ENCODE measurements around the gene SBF1.

The SBF1 gene

DNA sequence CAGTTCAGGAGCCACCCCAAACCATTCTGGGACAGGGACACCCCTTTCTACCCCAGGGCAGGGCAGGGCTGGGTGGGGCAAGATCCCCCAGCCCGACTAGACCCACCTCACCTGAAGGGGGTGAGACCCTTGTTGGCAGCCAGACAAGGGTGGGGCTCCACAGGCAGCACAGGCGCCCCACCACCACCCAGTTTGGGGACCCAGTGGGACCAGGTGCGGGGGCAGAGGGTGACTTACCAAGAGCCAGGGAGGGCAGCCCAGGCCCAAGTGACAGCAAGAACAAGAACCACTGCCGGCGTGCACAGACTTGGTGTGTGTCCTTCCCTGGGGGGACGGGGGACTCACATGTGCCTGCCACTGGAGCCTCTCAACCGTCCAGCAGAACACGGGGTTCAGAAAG is 8.7 kb upstream of the SBF1 start:
- peaks cover 16% of the 10 kb centered on the region for H3K4me1 ChIP-seq (ENCODE audit: control insufficient read depth, insufficient read depth, low read length)
- H3K27me3 ChIP-seq (ENCODE audit: control insufficient read depth, insufficient read depth, low read length), result peaks cover 36% of the 10 kb centered on the region
- peaks cover 5% of the 10 kb centered on the region; the same call in 1 of the 2 replicates for H3K36me3 ChIP-seq (ENCODE audit: control insufficient read depth, insufficient read depth, low read length)
- no peak overlapping the region for H3K9ac ChIP-seq (ENCODE audit: low read length)
- no peak overlapping the region for H3K4me3 ChIP-seq (ENCODE audit: low read depth, low read length)
- no peak overlapping the region for H3K27ac ChIP-seq (ENCODE audit: low read depth, low read length)
- H3K9me3 ChIP-seq (ENCODE audit: control insufficient read depth, insufficient read depth, low read depth, low read length), result no peaks in the 10 kb centered on the region

- no peak overlapping the region for H3K9ac ChIP-seq (ENCODE audit: low read length)
Measured at GRCh38 chr22:50483106-50483505, 8.3 kb upstream of the SBF1 start.

DNA sequence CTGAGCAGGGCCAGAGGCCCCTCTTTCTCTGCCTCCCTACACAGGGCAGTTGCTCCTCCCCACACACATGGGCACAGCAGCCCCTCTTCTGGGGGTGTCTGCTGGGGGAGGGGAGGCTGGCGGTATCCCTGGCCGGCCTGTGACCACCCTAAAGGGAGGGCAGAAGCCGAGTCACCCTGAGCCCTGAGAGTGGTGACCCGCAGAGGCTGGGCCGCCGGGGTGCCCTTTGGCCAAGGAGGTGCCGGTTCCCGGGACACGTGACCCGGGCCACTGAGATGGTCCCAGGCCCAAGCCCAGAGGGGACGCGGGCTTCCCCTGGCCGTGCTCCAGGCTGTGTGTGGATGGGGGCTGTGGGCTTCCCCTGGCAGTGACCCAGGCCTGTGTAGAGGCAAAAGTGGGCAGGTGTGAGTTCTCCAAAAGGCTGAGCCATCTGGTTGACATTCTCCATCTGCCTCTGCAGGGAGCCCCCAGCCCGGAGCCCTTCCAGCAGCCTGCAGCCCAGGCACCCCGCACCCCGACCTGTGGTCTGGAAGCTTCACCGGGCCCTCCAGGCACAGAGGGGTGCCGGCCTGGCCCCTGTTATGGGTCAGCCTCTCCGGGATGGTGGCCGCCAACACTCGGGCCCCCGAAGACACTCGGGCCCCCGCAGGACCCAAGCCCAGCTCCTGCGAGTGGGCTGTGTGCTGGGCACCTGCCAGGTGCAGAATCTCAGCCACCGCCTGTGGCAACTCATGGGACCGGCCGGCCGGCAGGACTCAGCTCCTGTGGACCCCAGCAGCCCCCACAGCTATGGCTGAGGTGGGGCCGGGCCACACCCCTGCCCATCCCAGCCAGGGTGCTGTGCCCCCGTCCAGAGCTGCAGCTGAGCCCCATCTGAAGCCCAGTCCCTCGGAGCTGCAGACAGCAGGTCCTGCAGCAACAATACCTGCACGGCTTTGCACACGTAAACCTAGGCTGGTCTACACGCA is 7.6 kb upstream of the SBF1 start:
- no peaks in the 10 kb centered on the region for H3K9me3 ChIP-seq (ENCODE audit: control insufficient read depth, insufficient read depth, low read depth, low read length)
- peaks cover 19% of the 10 kb centered on the region for H3K4me1 ChIP-seq (ENCODE audit: control insufficient read depth, insufficient read depth, low read length)
- peaks cover 5% of the 10 kb centered on the region; the same call in 1 of the 2 replicates for H3K36me3 ChIP-seq (ENCODE audit: control insufficient read depth, insufficient read depth, low read length)
- H3K27me3 ChIP-seq (ENCODE audit: control insufficient read depth, insufficient read depth, low read length), result peaks cover 36% of the 10 kb centered on the region
- peak overlapping the region; percentile 73 for H3K9ac ChIP-seq (ENCODE audit: low read length)
- H3K4me3 ChIP-seq (ENCODE audit: low read depth, low read length), result peak overlapping the region; percentile 80
- peak overlapping the region; percentile 77 for H3K27ac ChIP-seq (ENCODE audit: low read depth, low read length)

More at GRCh38 chr22:50483106-50483505, 8.3 kb upstream of the SBF1 start:
- Histone ChIP-seq H3K4me1 (ENCODE audit: control insufficient read depth, insufficient read depth, low read length) (peaks cover 16% of the 10 kb centered on the region), H3K27me3 (ENCODE audit: control insufficient read depth, insufficient read depth, low read length) (peaks cover 36% of the 10 kb centered on the region), H3K9me3 (ENCODE audit: control insufficient read depth, insufficient read depth, low read depth, low read length) (no peaks in the 10 kb centered on the region), H3K36me3 (ENCODE audit: control insufficient read depth, insufficient read depth, low read length) (peaks cover 5% of the 10 kb centered on the region; the same call in 1 of the 2 replicates), H3K4me3 (ENCODE audit: low read depth, low read length) (no peak overlapping the region), H3K27ac (ENCODE audit: low read depth, low read length) (no peak overlapping the region)

- H3K4me1 ChIP-seq (ENCODE audit: control insufficient read depth, insufficient read depth, low read length), result peaks cover 17% of the 10 kb centered on the region
- peak within 1 kb of the TSS; percentile 77 for H3K27ac ChIP-seq (ENCODE audit: low read depth, low read length)
- H3K36me3 ChIP-seq (ENCODE audit: control insufficient read depth, insufficient read depth, low read length), result peaks cover 5% of the 10 kb centered on the region; the same call in 1 of the 2 replicates
- H3K9me3 ChIP-seq (ENCODE audit: control insufficient read depth, insufficient read depth, low read depth, low read length), result no peaks in the 10 kb centered on the region
- H3K27me3 ChIP-seq (ENCODE audit: control insufficient read depth, insufficient read depth, low read length), result peaks cover 36% of the 10 kb centered on the region
- H3K4me3 ChIP-seq (ENCODE audit: low read depth, low read length), result peak within 1 kb of the TSS; percentile 80
- H3K9ac ChIP-seq (ENCODE audit: low read length), result peak within 1 kb of the TSS; percentile 73
Measured at GRCh38 chr22:50481440-50482106, 6.7 kb upstream of the SBF1 start, which contains the start of gene ADM2. TSS of gene ADM2 (plus strand) at chr22:50481543. CDS start at chr22:50481848, 305 bp downstream.

DNA sequence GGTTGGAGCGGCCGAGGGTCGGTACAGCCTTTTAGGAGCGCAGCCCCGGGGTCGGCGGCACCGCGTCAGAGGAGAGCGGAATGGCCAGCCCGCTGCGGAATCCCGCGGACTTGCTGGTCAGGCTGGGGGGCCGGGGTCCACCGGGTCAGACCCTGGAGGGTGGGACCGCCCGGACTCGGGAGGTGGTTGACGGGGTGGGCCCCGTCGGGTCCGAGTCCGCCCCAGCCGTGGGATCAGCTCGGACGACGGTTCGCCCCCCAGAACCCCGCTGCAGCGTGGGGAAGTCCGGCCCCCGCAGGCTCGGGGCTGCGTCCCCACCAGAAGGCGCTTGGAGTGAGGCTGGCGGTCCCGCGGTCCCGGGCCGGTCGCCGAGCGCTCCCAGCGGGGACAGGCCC is 6.2 kb upstream of the SBF1 start:
- peaks cover 36% of the 10 kb centered on the region for H3K27me3 ChIP-seq (ENCODE audit: control insufficient read depth, insufficient read depth, low read length)
- H3K9me3 ChIP-seq (ENCODE audit: control insufficient read depth, insufficient read depth, low read depth, low read length), result no peaks in the 10 kb centered on the region
- H3K4me1 ChIP-seq (ENCODE audit: control insufficient read depth, insufficient read depth, low read length), result peaks cover 16% of the 10 kb centered on the region
- peak overlapping the region; percentile 50 for H3K9ac ChIP-seq (ENCODE audit: low read length)
- no peak overlapping the region for H3K27ac ChIP-seq (ENCODE audit: low read depth, low read length)
- peaks cover 5% of the 10 kb centered on the region; the same call in 1 of the 2 replicates for H3K36me3 ChIP-seq (ENCODE audit: control insufficient read depth, insufficient read depth, low read length)
- peak overlapping the region; percentile 80 for H3K4me3 ChIP-seq (ENCODE audit: low read depth, low read length)

DNA sequence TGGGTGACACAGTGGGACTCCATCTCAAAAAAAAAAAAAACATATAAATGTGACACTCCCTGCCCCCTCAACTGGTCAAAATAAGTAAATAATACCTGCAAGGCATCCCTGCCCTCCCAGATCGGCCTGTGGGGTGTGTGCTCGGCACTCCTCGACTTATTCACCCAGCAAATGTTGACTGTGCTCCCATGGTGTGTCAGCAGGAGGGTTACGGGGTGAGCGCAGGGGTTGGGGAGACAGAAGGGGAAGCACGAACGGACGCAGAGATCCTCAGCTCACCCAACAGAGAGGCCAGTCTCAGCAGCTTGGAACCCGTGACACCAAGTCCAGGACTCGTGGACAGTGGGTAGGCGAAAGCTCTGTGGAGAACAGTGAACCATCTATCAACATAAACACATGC is 4.9 kb upstream of the SBF1 start:
- H3K9me3 ChIP-seq (ENCODE audit: control insufficient read depth, insufficient read depth, low read depth, low read length), result no peaks in the 10 kb centered on the region
- peaks cover 21% of the 10 kb centered on the region for H3K4me1 ChIP-seq (ENCODE audit: control insufficient read depth, insufficient read depth, low read length)
- no peak overlapping the region for H3K4me3 ChIP-seq (ENCODE audit: low read depth, low read length)
- H3K27ac ChIP-seq (ENCODE audit: low read depth, low read length), result no peak overlapping the region
- peaks cover 36% of the 10 kb centered on the region for H3K27me3 ChIP-seq (ENCODE audit: control insufficient read depth, insufficient read depth, low read length)
- no peak overlapping the region for H3K9ac ChIP-seq (ENCODE audit: low read length)
- peaks cover 5% of the 10 kb centered on the region; the same call in 1 of the 2 replicates for H3K36me3 ChIP-seq (ENCODE audit: control insufficient read depth, insufficient read depth, low read length)

DNA sequence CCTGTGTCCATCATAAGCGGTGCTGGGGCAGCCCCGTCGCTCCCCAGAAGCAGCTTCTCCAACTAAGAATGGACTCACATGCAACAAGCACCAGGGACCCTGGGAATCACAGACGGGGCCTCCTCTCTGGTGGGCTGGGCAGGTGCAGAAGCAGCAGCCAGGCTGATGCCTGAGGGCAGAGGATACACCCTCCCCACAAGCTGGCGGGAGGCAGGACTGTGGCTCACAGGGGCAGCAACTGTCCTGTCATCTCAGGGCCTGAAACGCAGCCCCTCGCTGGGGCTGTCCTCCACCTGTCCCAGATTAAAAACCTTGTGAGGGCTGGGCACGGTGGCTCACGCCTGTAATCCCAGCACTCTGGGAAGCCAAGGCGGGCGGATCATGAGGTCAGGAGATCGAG is 3.1 kb upstream of the SBF1 start:
- H3K36me3 ChIP-seq (ENCODE audit: control insufficient read depth, insufficient read depth, low read length), result peaks cover 2% of the 10 kb centered on the region; the same call in 1 of the 2 replicates
- no peaks in the 10 kb centered on the region for H3K9me3 ChIP-seq (ENCODE audit: control insufficient read depth, insufficient read depth, low read depth, low read length)
- peaks cover 29% of the 10 kb centered on the region for H3K4me1 ChIP-seq (ENCODE audit: control insufficient read depth, insufficient read depth, low read length)
- no peak overlapping the region for H3K9ac ChIP-seq (ENCODE audit: low read length)
- peaks cover 32% of the 10 kb centered on the region for H3K27me3 ChIP-seq (ENCODE audit: control insufficient read depth, insufficient read depth, low read length)
- H3K27ac ChIP-seq (ENCODE audit: low read depth, low read length), result no peak overlapping the region
- H3K4me3 ChIP-seq (ENCODE audit: low read depth, low read length), result no peak overlapping the region

GRCh38 chr22:50476868-50477267 is 2.0 kb upstream of the SBF1 start:
- Histone ChIP-seq H3K9me3 (ENCODE audit: control insufficient read depth, insufficient read depth, low read depth, low read length) (no peaks in the 10 kb centered on the region), H3K27ac (ENCODE audit: low read depth, low read length) (no peak overlapping the region), H3K27me3 (ENCODE audit: control insufficient read depth, insufficient read depth, low read length) (peaks cover 27% of the 10 kb centered on the region), H3K4me3 (ENCODE audit: low read depth, low read length) (no peak overlapping the region), H3K9ac (ENCODE audit: low read length) (no peak overlapping the region), H3K4me1 (ENCODE audit: control insufficient read depth, insufficient read depth, low read length) (peaks cover 24% of the 10 kb centered on the region), H3K36me3 (ENCODE audit: control insufficient read depth, insufficient read depth, low read length) (0 out of 2 replicates have a peak, but pooled peaks cover 6% of the 10 kb centered on the region)

DNA sequence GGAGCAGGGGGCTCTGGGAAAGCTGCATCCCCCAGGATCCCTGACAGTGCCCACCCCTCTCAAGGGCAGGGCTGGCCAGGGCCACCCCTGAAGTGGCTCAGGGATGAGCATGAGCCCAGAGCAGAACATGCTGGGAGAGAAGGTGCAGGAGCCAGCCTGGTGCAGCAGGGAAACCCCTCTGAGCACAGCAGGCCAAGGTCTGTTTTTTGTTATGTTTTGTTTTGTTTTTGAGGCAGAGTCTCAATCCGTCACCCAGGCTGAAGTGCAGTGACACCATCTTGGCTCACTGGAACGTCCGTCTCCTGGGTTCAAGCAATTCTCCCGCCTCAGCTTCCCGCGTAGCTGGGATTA is 792 bp upstream of the SBF1 start:
- peaks cover 29% of the 10 kb centered on the region for H3K4me1 ChIP-seq (ENCODE audit: control insufficient read depth, insufficient read depth, low read length)
- no peaks in the 10 kb centered on the region for H3K9me3 ChIP-seq (ENCODE audit: control insufficient read depth, insufficient read depth, low read depth, low read length)
- H3K36me3 ChIP-seq (ENCODE audit: control insufficient read depth, insufficient read depth, low read length), result 0 out of 2 replicates have a peak, but pooled peaks cover 6% of the 10 kb centered on the region
- peak overlapping the region; percentile 66; the same call in 1 of the 2 replicates for H3K4me3 ChIP-seq (ENCODE audit: low read depth, low read length)
- peaks cover 19% of the 10 kb centered on the region for H3K27me3 ChIP-seq (ENCODE audit: control insufficient read depth, insufficient read depth, low read length)
- no peak overlapping the region for H3K27ac ChIP-seq (ENCODE audit: low read depth, low read length)
- no peak overlapping the region for H3K9ac ChIP-seq (ENCODE audit: low read length)

GRCh38 chr22:50473855-50474671 is 772 bp downstream of the SBF1 start:
- Histone ChIP-seq H3K36me3 (ENCODE audit: control insufficient read depth, insufficient read depth, low read length) (0 out of 2 replicates have a peak, but pooled peaks cover 6% of the 10 kb centered on the region), H3K27ac (ENCODE audit: low read depth, low read length) (no peak overlapping the region), H3K9ac (ENCODE audit: low read length) (peak overlapping the region; percentile 34), H3K9me3 (ENCODE audit: control insufficient read depth, insufficient read depth, low read depth, low read length) (no peaks in the 10 kb centered on the region), H3K27me3 (ENCODE audit: control insufficient read depth, insufficient read depth, low read length) (peaks cover 5% of the 10 kb centered on the region), H3K4me3 (ENCODE audit: low read depth, low read length) (peak overlapping the region; percentile 73), H3K4me1 (ENCODE audit: control insufficient read depth, insufficient read depth, low read length) (peaks cover 44% of the 10 kb centered on the region)
